Measurements from ENCODE around the gene PHACTR1. TPM values are rescaled to one million over a fixed set of nuclear protein-coding genes. Genes with fewer than 3 reads are reported as not detected.

PHACTR1 gene
- total RNA-seq, 1 donor from 2014 or later: 0.49 TPM

- Histone ChIP-seq H3K4me1 (no peaks in the 10 kb centered on the region), H3K36me3 (no peaks in the 10 kb centered on the region), H3K4me3 (no peak overlapping the region), H3K9me3 (no peaks in the 10 kb centered on the region), H3K27ac (no peak overlapping the region), H3K27me3 (no peaks in the 10 kb centered on the region)
- DNase-seq (ENCODE audit: extremely low spot score in 2 of 2): no peak
- intact Hi-C loops (cut with DNase I): no loop called here
- TF ChIP-seq POLR2A (IDR thresholded peaks at IDR 0.05): no peak
- TF ChIP-seq, protein P1, sequence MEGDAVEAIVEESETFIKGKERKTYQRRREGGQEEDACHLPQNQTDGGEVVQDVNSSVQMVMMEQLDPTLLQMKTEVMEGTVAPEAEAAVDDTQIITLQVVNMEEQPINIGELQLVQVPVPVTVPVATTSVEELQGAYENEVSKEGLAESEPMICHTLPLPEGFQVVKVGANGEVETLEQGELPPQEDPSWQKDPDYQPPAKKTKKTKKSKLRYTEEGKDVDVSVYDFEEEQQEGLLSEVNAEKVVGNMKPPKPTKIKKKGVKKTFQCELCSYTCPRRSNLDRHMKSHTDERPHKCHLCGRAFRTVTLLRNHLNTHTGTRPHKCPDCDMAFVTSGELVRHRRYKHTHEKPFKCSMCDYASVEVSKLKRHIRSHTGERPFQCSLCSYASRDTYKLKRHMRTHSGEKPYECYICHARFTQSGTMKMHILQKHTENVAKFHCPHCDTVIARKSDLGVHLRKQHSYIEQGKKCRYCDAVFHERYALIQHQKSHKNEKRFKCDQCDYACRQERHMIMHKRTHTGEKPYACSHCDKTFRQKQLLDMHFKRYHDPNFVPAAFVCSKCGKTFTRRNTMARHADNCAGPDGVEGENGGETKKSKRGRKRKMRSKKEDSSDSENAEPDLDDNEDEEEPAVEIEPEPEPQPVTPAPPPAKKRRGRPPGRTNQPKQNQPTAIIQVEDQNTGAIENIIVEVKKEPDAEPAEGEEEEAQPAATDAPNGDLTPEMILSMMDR (IDR thresholded peaks at IDR 0.05): no peak
- no peak for TF ChIP-seq POLR2AphosphoS5 (IDR thresholded peaks at IDR 0.05; ENCODE audit: insufficient read depth in 1 of 2, low read depth in 1 of 2)
These were observed 149.2 kb downstream of the PHACTR1 start for GRCh38 chr6:12865671-12866181.

DNA sequence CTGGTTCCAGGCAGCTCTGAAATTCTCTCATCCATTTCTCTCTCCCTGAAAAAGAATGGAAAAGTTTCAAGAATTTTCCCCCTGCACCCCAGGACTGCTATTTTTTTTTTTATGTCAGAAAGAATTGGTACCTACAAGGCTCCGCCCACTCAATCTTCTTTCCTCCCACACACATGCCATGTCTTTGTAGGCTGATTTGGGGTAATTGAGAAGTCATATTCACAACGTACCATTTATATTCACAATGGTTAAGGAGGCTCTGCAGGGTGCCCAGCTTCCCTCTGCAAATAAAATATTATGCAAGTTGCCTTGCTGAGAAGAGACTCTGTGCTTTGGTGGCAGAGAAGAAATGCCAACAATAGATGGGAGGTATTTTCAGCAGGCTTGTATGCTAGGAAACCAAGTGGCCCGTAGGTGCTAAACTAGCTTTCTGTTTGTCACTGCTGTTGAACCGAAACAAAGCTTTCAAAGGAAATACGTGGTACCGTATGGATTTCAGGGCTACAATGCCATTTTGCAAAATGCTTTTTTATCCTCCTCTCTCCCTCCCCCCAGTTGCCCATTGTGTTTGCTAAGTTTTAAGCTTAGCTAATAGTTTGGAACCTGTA, 150.0 kb downstream of the PHACTR1 start:
- Histone ChIP-seq H3K27ac (no peak overlapping the region), H3K36me3 (no peaks in the 10 kb centered on the region), H3K27me3 (no peaks in the 10 kb centered on the region), H3K4me3 (no peak overlapping the region), H3K9me3 (no peaks in the 10 kb centered on the region), H3K4me1 (no peaks in the 10 kb centered on the region)
- TF ChIP-seq, protein P1 (IDR thresholded peaks at IDR 0.05): no peak
- TF ChIP-seq POLR2A (IDR thresholded peaks at IDR 0.05) (no peak), POLR2AphosphoS5 (IDR thresholded peaks at IDR 0.05; ENCODE audit: insufficient read depth in 1 of 2, low read depth in 1 of 2) (no peak)
- DNase-seq (ENCODE audit: extremely low spot score in 2 of 2): no peak
- intact Hi-C loops (cut with DNase I): no loop called here

DNA sequence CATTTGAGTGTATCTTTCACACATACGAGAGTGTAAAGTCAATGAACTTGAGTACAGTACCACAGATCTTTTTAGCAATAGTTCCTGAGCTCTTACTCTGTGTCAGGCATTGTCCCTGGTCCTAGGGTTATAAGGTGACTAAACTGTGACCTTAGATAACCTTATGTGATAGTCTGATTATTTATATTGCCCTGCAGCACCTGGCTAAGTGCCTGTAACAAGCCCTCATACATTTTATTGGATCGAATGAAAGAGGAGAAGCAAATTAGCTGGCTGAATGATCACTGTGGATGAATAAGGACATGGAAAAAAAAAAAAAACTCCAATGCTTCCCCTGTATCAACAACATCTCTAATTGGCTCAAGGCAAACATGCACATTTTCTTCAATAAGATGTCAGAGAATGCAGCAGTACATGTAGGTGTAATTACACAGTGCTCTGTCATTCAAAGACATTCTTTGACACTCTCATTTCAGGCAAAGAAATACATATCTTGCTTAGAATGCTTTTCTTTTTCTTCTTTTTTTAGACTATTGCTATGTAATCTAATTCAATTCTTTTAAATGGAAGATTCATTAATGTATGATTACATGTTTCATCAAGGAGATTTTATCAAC, 153.4 kb downstream of the PHACTR1 start:
- intact Hi-C loops (cut with DNase I): no loop called here
- no peak for DNase-seq (ENCODE audit: extremely low spot score in 2 of 2)
- Histone ChIP-seq H3K9me3 (no peaks in the 10 kb centered on the region), H3K4me1 (no peaks in the 10 kb centered on the region), H3K4me3 (no peak overlapping the region), H3K27me3 (no peaks in the 10 kb centered on the region), H3K27ac (no peak overlapping the region), H3K36me3 (no peaks in the 10 kb centered on the region)
- TF ChIP-seq, protein P1 (IDR thresholded peaks at IDR 0.05): no peak
- TF ChIP-seq POLR2A (IDR thresholded peaks at IDR 0.05) (no peak), POLR2AphosphoS5 (IDR thresholded peaks at IDR 0.05; ENCODE audit: insufficient read depth in 1 of 2, low read depth in 1 of 2) (no peak)

DNA sequence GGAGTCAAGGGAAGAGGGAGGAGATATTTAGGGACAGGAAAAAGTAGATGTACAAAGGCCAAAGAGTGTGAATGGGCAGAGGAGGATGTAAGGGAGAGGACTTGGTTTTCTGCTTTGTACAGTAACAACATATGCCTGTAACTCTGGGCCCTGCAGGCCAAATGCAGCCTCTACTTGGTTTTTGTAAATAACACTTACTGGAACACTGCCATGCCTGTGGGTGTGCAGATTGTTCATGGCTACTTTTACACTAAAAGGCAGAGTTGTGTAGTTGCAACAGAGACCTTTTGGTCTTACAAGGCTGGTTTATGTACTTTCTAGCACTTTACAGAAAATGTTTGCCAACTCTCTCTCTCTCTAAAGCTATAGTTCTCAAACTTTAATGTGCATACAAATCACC, 157.1 kb downstream of the PHACTR1 start:
- Histone ChIP-seq H3K4me3 (no peak overlapping the region), H3K27ac (no peak overlapping the region), H3K36me3 (no peaks in the 10 kb centered on the region), H3K27me3 (no peaks in the 10 kb centered on the region), H3K4me1 (no peaks in the 10 kb centered on the region), H3K9me3 (no peaks in the 10 kb centered on the region)
- TF ChIP-seq, protein P1 (IDR thresholded peaks at IDR 0.05): no peak
- no peak for TF ChIP-seq POLR2A (IDR thresholded peaks at IDR 0.05)
- no peak for TF ChIP-seq POLR2AphosphoS5 (IDR thresholded peaks at IDR 0.05; ENCODE audit: insufficient read depth in 1 of 2, low read depth in 1 of 2)
- intact Hi-C loops (cut with DNase I): no loop called here
- DNase-seq (ENCODE audit: extremely low spot score in 2 of 2): no peak

DNA sequence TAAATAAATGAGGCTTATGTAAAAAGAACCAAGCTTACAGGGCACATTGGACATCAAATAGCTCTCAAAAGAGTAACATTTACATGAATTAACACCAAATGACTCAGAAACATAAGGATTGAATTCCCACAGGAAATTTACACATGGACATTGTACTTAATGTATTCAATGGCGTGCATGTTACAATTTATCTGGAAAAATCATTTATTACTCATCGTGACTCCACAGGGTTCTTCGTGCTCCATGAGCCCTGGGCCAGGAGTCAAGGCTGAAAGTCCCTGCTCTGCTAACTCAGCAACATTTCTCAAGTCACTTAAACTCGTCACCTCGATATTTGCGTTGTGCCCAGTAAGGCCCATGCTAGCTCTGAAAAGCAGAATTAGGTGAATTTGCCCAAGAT, 158.5 kb downstream of the PHACTR1 start:
- DNase-seq (ENCODE audit: extremely low spot score in 2 of 2): no peak
- H3K9me3 ChIP-seq: no peaks in the 10 kb centered on the region
- intact Hi-C loops (cut with DNase I): no loop called here

More for the DNA sequence above, 158.5 kb downstream of the PHACTR1 start:
- TF ChIP-seq, protein P1 (IDR thresholded peaks at IDR 0.05): no peak
- TF ChIP-seq POLR2AphosphoS5 (IDR thresholded peaks at IDR 0.05; ENCODE audit: insufficient read depth in 1 of 2, low read depth in 1 of 2): no peak
- TF ChIP-seq POLR2A (IDR thresholded peaks at IDR 0.05): no peak
- H3K27me3 ChIP-seq: no peaks in the 10 kb centered on the region
- H3K4me3 ChIP-seq: no peak overlapping the region
- no peak overlapping the region for H3K27ac ChIP-seq
- H3K36me3 ChIP-seq: no peaks in the 10 kb centered on the region
- H3K4me1 ChIP-seq: no peaks in the 10 kb centered on the region
